GM19043 (cell line): Measurements from ENCODE around the gene RNU6-7.

Experiments
- ATAC-seq: cut with Tn5 transposase; IDR thresholded peaks from one replicate; pipeline ENCODE4 v1.9.1; 2021; ENCODE audit warnings: low read depth; ENCODE audit not compliant: unreplicated experiment

Gene RNU6-7

DNA sequence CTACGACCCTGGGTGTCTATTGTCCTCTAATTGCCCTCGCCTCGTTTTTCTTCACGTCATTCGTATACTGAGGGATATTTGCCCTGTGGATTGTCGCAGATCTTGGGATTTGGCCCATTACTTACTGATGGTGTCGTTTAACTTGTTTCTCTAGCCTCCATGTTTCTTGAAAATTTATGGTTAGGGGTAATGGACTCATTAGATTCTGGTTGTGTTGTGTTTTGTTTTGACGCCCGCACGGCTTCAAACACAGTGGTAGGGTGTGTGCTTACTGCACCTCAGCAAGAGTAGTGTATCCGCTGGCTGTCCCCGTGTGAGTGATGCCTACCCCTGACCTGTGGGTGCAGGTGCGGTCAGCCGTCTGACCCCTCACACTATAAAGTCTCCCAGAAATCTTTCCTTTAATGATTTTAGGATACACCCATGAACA is 2.1 kb downstream of the RNU6-7 start:
- ATAC-seq, result no peak

DNA sequence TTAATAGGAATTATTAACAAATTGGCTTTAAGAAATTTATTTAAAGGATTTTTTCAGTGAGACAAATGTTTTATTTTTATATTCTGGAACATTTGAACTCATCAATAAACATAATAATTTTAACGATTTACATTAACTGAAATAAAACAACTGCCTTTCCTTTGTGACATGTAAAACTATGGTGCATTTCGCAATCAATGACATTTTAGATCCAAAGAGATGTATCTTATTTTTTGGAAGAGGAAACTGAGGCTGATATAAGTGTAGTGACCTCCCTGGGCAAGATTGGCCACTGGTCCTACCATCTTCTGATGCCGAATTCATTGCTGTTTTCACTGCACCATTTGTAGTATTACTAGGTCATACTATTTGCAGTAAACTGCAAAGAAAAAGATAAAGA is 3.7 kb downstream of the RNU6-7 start:
- no peak for ATAC-seq

DNA sequence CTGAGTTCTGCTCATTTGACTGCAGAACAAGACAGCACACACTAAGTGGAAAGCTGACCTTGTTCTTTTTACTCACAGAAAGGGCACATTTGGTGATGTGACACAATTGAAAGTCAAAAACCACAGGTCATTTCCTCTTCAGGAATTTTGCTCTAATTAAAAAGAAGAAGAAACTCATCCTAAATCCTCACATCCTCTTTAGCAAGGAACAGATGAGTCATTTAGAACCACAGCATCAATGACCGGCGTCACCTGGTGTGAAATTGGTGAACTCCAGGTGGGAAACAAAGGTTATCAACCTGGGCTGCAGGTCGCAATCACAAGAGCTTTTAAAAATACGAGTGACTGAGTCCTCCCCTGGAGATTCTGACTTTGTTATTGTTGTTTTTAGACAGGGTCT is 4.1 kb downstream of the RNU6-7 start:
- ATAC-seq, result no peak

DNA sequence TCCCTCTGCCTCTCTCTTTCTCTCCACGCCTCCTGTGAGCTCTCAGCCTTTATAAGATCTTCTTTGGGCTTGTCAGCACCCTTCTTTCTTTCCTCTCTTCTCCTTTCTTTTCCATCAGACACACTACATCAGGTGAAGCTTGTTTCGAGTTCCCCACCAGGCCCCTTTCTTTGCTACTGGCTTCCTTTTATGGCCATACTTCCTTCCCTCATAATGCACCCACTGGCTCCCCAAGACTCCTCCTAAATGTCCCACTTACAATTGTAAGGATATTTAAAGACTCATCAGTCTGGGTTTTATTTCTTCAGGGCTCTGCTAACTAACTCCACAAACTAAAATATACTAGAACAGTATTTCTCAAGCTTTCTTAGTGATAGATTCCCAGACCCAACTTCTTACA is 4.7 kb downstream of the RNU6-7 start:
- no peak for ATAC-seq

DNA sequence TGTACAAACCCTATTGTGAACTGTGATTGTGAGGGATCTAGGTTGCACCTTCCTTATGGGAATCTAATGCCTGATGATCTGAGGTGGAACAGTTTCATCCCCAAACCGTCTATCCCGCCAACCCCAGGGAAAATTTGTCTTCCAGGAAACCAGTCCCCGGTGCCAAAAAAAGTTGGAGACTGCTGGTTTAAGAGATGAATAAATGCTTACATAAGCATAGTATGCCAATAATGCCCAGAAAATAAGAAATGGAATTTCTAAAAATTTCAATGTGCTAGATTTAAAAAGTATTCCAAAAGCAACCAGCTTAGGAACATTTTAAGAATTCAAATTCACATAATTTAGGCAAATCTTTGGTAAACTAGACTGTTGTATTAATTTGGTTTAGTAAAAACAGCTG is 6.6 kb downstream of the RNU6-7 start:
- ATAC-seq, result no peak

DNA sequence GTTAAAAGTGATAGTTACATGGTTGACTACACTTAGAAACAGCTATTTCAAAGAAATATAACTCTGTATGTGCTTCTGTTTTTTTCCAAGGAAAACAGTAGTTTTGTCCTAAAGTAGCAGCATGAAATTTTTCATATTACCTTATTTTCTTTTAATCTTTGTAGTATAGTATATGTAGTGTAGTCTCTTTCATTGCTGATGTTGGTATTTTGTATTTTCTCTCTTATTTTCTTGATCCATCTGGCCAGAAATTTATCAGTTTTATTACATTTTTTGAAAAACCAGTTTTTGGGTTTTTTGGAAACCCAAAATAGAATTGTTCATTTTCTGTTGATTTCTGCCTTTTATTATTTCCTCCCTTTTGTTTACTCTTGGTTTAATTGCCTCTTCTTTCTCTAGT is 7.6 kb downstream of the RNU6-7 start:
- no peak for ATAC-seq

DNA sequence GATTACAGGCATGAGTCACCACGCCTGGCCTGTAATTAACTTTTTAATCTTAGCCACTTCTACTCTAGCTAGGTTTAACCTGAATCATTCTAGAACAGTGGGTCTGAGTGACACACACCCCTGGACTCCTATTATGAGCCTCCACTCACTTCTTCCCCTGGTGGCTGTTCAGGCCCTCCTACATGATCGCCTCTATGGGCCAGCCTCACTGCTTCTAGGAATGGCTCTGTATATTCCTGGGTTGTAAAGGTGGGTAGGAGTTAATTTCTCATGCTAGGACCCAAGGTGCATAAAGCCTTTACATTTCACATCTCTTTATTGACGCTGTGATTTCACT is 9.2 kb downstream of the RNU6-7 start:
- ATAC-seq, result no peak

GRCh38 chr14:32212833-32213232 is 11.0 kb downstream of the RNU6-7 start:
- no peak for ATAC-seq

GRCh38 chr14:32217301-32217700 is 15.5 kb downstream of the RNU6-7 start:
- ATAC-seq, result no peak

GRCh38 chr14:32224737-32225377 is 23.0 kb downstream of the RNU6-7 start:
- ATAC-seq, result no peak

DNA sequence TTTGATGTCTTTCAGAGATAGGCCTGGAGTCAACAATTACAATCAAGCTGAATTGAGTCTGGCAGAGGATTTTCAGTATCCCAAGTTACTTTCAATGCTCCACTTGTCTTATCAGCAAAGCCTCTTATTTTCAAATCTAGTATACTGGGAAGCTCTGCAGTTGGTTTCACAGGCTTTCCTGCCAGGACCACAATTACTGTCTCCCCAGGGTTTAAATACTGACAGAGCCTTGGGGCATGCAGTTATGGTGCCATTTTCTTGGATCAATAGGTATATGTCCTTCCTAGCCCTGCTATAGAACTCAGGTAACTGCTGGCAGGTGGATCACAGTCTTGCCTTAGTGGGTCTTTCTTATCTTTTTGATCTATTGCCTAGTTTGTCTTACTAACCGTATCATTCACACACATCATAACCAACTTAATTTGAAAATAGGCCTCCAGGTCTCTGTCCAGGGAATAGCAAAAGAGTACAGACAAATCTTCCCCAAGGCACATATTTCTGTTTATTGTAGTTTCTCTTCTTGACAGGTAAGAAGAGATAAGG is 23.6 kb downstream of the RNU6-7 start:
- no peak for ATAC-seq

GRCh38 chr14:32226056-32226455 is 24.2 kb downstream of the RNU6-7 start:
- ATAC-seq, result no peak

- ATAC-seq, result no peak
These were observed 28.3 kb downstream of the RNU6-7 start for GRCh38 chr14:32230181-32230580.

DNA sequence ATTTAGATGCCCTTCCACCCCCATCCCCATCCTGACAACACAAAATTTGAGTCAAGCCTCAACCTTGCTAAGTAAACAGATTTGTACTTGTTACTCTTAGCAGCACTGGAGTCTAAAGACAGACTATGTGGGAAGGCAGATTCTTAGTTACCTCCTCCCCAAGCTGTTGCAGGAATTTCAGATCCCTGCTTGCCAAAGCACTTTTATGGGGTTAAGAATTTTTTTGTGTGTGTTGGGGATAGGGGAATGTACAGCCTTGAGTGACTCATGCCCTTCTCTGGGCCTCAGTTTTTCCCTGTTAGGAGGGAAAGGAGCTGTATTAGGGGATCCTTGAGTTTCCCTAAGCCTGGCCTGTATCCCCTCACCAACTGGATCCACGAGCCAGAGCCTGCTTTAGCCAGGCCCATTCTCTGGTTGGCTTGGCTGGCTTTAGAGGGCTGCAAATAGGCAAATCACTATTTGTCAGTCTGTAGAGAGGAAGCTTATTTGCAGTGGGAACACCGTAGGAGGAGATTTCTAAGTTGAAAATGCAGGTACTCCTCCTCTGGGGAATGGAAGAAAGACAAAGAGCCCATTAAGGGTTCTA is 28.9 kb downstream of the RNU6-7 start:
- ATAC-seq, result no peak

DNA sequence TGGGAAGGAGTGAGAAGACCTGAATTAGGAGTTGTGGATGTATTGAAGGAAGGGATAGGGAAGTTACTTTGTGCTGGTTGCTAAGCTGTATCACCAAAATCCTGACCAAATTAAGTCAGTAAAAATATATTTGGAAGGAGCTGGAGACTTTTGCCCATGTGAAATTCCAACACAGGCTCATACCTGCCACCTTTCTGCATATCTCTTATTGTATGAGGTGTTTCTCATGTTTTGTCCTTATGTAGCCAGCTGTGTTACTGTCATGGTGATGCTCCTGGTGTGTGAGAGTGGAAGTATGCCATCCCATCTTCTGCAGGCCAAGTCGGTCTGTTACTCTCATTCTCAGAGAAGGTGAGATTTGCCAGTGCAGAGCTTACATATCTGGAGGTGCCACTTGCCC is 30.6 kb downstream of the RNU6-7 start:
- no peak for ATAC-seq

DNA sequence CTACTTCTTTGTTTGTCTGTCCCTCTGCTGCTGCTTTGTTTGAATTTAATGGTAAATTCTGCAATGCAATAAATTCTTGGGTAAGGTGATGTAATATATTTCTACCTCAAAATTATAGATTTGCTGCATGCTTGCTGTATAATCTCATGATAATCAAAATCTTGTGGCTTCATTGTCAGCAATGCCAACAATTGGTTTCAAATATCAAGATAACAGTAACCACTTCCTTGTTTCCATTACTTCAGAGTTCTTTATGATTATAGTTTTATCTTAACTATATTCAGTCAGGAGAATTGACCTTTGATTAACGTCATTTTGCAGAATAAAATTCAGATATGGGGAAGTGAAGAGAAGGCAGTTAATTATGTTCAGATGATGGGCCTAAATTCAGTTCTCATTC is 31.4 kb downstream of the RNU6-7 start:
- ATAC-seq, result no peak

DNA sequence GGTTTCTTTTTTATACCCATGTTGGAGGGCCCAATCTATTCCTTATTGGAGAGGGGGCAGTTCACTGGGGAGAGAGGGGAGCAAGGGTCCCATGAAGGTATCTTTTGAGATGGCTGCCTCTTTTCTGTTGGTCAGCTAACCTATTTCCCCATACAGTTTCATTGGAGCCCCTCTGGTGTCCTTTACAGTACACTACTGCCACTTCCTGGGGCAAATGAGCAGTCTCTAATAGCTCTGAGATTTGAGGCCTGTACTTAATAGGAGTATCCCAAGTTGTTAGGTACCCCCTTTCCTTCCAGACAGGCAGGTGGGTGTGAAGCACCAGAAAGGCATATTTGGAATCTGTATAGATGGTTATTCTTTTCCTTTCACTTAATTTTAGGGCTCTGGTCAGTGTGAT is 42.6 kb downstream of the RNU6-7 start:
- no peak for ATAC-seq

DNA sequence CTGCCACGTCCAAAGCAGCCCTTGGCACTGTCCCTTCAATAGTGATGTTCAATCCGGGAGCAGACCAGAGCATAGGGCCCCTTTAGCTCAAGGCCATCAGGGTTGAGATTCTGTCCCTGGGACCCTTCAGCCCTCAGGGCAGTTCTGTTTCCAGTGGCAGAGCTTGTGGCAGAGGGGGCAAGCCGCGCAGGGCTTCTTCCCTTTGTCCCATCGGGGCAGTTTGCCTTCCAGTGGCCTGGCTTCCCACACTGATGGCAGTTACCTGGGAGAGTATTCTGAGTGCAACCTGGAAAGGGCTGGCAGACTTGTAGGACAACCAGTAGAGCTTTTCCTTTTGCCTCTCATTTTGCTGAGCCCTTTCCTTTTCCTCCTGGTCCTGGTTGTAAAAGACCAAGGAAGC is 44.9 kb downstream of the RNU6-7 start:
- no peak for ATAC-seq

GRCh38 chr14:32249371-32249770 is 47.5 kb downstream of the RNU6-7 start:
- no peak for ATAC-seq

DNA sequence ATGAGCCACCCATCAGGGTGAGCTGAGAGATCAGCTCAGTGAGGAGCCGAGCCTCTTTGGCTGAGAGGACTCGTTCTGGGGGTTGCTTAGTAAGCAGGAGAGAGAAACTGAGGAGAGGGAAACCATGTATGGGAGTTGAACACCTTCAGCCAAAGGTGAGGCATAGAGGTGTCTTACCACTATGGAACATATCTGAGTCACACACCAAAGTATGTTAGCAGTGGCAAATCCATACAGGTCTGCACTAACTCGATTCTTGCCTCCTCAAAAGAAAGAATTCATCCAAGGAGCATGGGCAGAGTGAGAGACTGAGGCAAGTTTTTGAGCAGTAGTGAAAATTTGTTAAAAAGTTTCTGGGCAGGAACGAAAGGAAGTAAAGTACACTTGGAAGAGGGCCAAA is 47.9 kb downstream of the RNU6-7 start:
- no peak for ATAC-seq

DNA sequence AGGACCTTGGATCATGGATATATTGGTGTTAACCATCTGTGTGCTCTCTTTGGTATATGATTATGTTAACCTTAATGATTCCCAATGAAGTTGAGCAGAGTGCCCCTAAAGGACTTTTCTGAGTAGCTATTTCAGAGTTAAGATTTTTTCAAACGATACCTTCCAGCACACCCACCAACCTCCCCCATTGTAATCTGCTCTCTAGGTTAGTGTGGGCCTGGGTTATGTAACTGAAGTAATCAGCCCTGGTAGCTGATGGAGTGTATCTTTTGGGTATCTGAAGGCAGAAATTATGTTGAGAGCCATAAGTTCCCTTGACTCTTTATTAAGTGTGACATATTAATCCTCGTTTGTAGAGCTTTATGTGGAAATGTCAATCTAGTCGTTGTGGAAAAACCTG is 48.8 kb downstream of the RNU6-7 start:
- ATAC-seq, result no peak

DNA sequence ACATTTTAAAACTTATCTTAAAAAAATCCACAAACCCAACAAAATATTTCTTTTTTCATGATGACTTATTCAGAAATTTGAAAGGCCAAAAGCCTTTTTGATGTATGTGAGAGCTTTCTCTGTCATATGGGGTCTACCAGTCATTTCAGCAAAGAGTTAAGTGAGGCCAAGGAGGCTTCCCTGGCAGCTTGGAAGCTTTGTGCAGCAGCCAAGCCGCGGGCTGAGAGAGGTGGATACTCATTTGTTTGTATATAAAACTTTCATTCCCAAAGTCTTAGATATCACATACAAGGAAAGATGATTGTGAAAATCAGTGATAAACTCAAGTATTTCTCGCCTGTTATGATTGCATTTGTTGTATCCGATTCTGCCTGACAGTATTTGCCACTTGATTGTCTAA is 49.7 kb downstream of the RNU6-7 start:
- no peak for ATAC-seq
